Right forelimb (tissue), 1 donor: ENCODE data around the gene VIT.
"Not testable (repeated sequence)": the region's sequence is repeated elsewhere in the genome, so short reads cannot be mapped to it uniquely, and the experiment has no call there.

ENCODE experiments used
- DNase-seq: peaks from one replicate; pipeline ENCODE4 v3.0.0-alpha.2; 2018

Gene VIT

GRCh38 chr2:36677996-36678605 lies 18.4 kb upstream of the VIT start:
- no peak for DNase-seq

GRCh38 chr2:36678856-36679255 lies 17.7 kb upstream of the VIT start:
- DNase-seq, result no peak

GRCh38 chr2:36680012-36680411 lies 16.5 kb upstream of the VIT start:
- DNase-seq, result no peak

- DNase-seq, result no peak
These were observed 13.9 kb upstream of the VIT start for GRCh38 chr2:36682562-36682961.

- DNase-seq, result no peak
These were observed 13.5 kb upstream of the VIT start for GRCh38 chr2:36683002-36683401.

GRCh38 chr2:36688291-36688690 lies 8.2 kb upstream of the VIT start:
- not testable (repeated sequence) for DNase-seq

- not testable (repeated sequence) for DNase-seq
These were observed 7.5 kb upstream of the VIT start for GRCh38 chr2:36689013-36689412.

GRCh38 chr2:36692121-36692520 lies 4.4 kb upstream of the VIT start:
- DNase-seq, result no peak

- no peak for DNase-seq
These were observed 2.7 kb upstream of the VIT start for GRCh38 chr2:36693825-36694224.

- no peak for DNase-seq
These were observed 626 bp upstream of the VIT start for GRCh38 chr2:36695746-36696415.

GRCh38 chr2:36697424-36698066 lies 1.0 kb downstream of the VIT start:
- no peak for DNase-seq

- DNase-seq, result no peak
These were observed 2.5 kb downstream of the VIT start for GRCh38 chr2:36698993-36699392.

GRCh38 chr2:36700311-36700710 lies 3.8 kb downstream of the VIT start:
- DNase-seq, result no peak

GRCh38 chr2:36701391-36701795 lies 4.9 kb downstream of the VIT start:
- DNase-seq, result no peak

- no peak for DNase-seq
These were observed 5.4 kb downstream of the VIT start for GRCh38 chr2:36701918-36702317.

- DNase-seq, result no peak
These were observed 6.3 kb downstream of the VIT start for GRCh38 chr2:36702781-36703180.

- DNase-seq, result no peak
These were observed 8.1 kb downstream of the VIT start for GRCh38 chr2:36704475-36705150.

- DNase-seq, result no peak
These were observed 9.0 kb downstream of the VIT start for GRCh38 chr2:36705326-36706020.

GRCh38 chr2:36706021-36706876 lies 9.7 kb downstream of the VIT start:
- DNase-seq, result no peak

GRCh38 chr2:36707050-36707449 lies 10.5 kb downstream of the VIT start:
- no peak for DNase-seq

GRCh38 chr2:36708041-36708741 lies 11.7 kb downstream of the VIT start:
- DNase-seq, result no peak
